H9 (cell line): ENCODE results near the gene TMTC1. TPM values are rescaled to one million over a fixed set of nuclear protein-coding genes. Genes with fewer than 3 reads are reported as not detected.

ENCODE experiments used
- DNase-seq: peaks from one replicate; pipeline ENCODE4 v3.0.0-alpha.2; 2017
- H2AFZ ChIP-seq: one replicate; pipeline ENCODE4 v1.6.1; 2013; ENCODE audit warnings: mild to moderate bottlenecking, low read length, control low read depth, moderate library complexity
- H2AK5ac ChIP-seq: 2 replicates; pipeline ENCODE4 v1.6.1; 2013; ENCODE audit warnings: low read length, control low read depth, mixed read lengths; ENCODE audit not compliant: insufficient read length
- H2BK120ac ChIP-seq: one replicate; pipeline ENCODE4 v1.6.1; 2013; ENCODE audit warnings: low read depth, mild to moderate bottlenecking, low read length, control low read depth, inconsistent platforms; ENCODE audit not compliant: poor library complexity, severe bottlenecking
- H2BK12ac ChIP-seq: 2 replicates; pipeline ENCODE4 v1.6.1; 2013; ENCODE audit warnings: low read length, control low read depth, mixed read lengths, low read depth; ENCODE audit not compliant: insufficient read length
- H2BK15ac ChIP-seq: 2 replicates; pipeline ENCODE4 v1.6.1; 2013; ENCODE audit warnings: low read depth, low read length, control low read depth
- H2BK20ac ChIP-seq: one replicate; pipeline ENCODE4 v1.6.1; 2013; ENCODE audit warnings: low read depth, mild to moderate bottlenecking, low read length, control low read depth, inconsistent platforms; ENCODE audit not compliant: poor library complexity, severe bottlenecking
- H2BK5ac ChIP-seq: 2 replicates; pipeline ENCODE4 v1.6.1; 2013; ENCODE audit warnings: low read length, control low read depth, mixed read lengths; ENCODE audit not compliant: insufficient read length
- H3K14ac ChIP-seq: 2 replicates; pipeline ENCODE4 v1.6.1; 2013; ENCODE audit warnings: low read length, control low read depth; ENCODE audit not compliant: insufficient read depth
- H3K18ac ChIP-seq: 2 replicates; pipeline ENCODE4 v1.6.1; 2013; ENCODE audit warnings: low read depth, mild to moderate bottlenecking, mixed read lengths, low read length, control low read depth; ENCODE audit not compliant: insufficient read length
- H3K23ac ChIP-seq: 2 replicates; pipeline ENCODE4 v1.6.1; 2013; ENCODE audit warnings: low read length, control low read depth, mixed read lengths, low read depth; ENCODE audit not compliant: insufficient read length
- H3K23me2 ChIP-seq: 2 replicates; pipeline ENCODE4 v1.6.1; 2013; ENCODE audit warnings: low read depth, mild to moderate bottlenecking, mixed read lengths, low read length, control low read depth; ENCODE audit not compliant: insufficient read length, poor library complexity, severe bottlenecking
- H3K27ac ChIP-seq: 2 replicates; pipeline ENCODE4 v1.5.1; 2013; ENCODE audit warnings: low read length, control low read depth, mixed read lengths, low read depth; ENCODE audit not compliant: insufficient read length
- H3K27me3 ChIP-seq: 2 replicates; pipeline ENCODE4 v1.6.1; 2013; ENCODE audit warnings: low read length, control low read depth, inconsistent platforms; ENCODE audit not compliant: insufficient read depth
- H3K4ac ChIP-seq: 2 replicates; pipeline ENCODE4 v1.6.1; 2013; ENCODE audit warnings: low read depth, mild to moderate bottlenecking, control low read depth, inconsistent platforms, low read length, moderate library complexity
- H3K4me1 ChIP-seq: 2 replicates; pipeline ENCODE4 v1.6.1; 2013; ENCODE audit warnings: low read length, control low read depth, inconsistent platforms; ENCODE audit not compliant: insufficient read depth
- H3K4me2 ChIP-seq: 2 replicates; pipeline ENCODE4 v1.6.1; 2013; ENCODE audit warnings: low read length, control low read depth, mixed read lengths; ENCODE audit not compliant: insufficient read length, insufficient read depth
- H3K56ac ChIP-seq: 2 replicates; pipeline ENCODE4 v1.6.1; 2013; ENCODE audit warnings: low read depth, mild to moderate bottlenecking, mixed read lengths, low read length, control low read depth; ENCODE audit not compliant: insufficient read length
- H3K79me1 ChIP-seq: 2 replicates; pipeline ENCODE4 v1.6.1; 2013; ENCODE audit warnings: low read depth, mild to moderate bottlenecking, moderate library complexity, low read length, control low read depth, inconsistent platforms; ENCODE audit not compliant: insufficient read depth, poor library complexity, severe bottlenecking
- H3K79me2 ChIP-seq: 2 replicates; pipeline ENCODE4 v1.6.1; 2013; ENCODE audit warnings: low read length, control low read depth, inconsistent platforms; ENCODE audit not compliant: insufficient read depth
- H3K9ac ChIP-seq: 2 replicates; pipeline ENCODE4 v1.6.1; 2013; ENCODE audit warnings: low read length, control low read depth, mixed read lengths; ENCODE audit not compliant: insufficient read length; ENCODE audit errors: extremely low read depth
- H3K9me3 ChIP-seq: one replicate; pipeline ENCODE4 v1.6.1; 2013; ENCODE audit warnings: low read depth, low read length, inconsistent platforms; ENCODE audit not compliant: control insufficient read depth
- H3T11ph ChIP-seq: one replicate; pipeline ENCODE4 v1.6.1; 2013; ENCODE audit warnings: mild to moderate bottlenecking, low read length, control low read depth, inconsistent platforms
- H4K20me1 ChIP-seq: one replicate; pipeline ENCODE4 v1.6.1; 2013; ENCODE audit not compliant: control insufficient read depth, insufficient read length, insufficient read depth
- H4K5ac ChIP-seq: 2 replicates; pipeline ENCODE4 v1.6.1; 2013; ENCODE audit warnings: low read depth, mild to moderate bottlenecking, mixed read lengths, low read length, control low read depth; ENCODE audit not compliant: insufficient read length
- H4K8ac ChIP-seq: replicated peaks from 2 replicates; pipeline ENCODE4 v1.6.1; 2013; ENCODE audit warnings: low read length, control low read depth, mixed read lengths, low read depth; ENCODE audit not compliant: insufficient read length
- H4K91ac ChIP-seq: 2 replicates; pipeline ENCODE4 v1.6.1; 2013; ENCODE audit warnings: low read depth, mild to moderate bottlenecking, moderate library complexity, mixed read lengths, low read length, control low read depth; ENCODE audit not compliant: insufficient read length
- H3K27ac Mint-ChIP-seq, 3 experiments: 2 replicates in 2 of 3; 3 replicates in 1 of 3; pipeline ENCODE4 v1.8.0; 2020 to 2021; ENCODE audit warnings: mixed read lengths in 3 of 3, mild to moderate bottlenecking in 1 of 3, moderate library complexity in 1 of 3
- H3K27me3 Mint-ChIP-seq: 2 replicates; pipeline ENCODE4 v1.8.0; 2021; ENCODE audit warnings: low read depth, mild to moderate bottlenecking, moderate library complexity, mixed read lengths
- H3K36me3 Mint-ChIP-seq, 3 experiments: 2 replicates in 2 of 3; 3 replicates in 1 of 3; pipeline ENCODE4 v1.8.0; 2020 to 2021; ENCODE audit warnings: low read depth in 3 of 3, mixed read lengths in 3 of 3; ENCODE audit not compliant: insufficient read depth in 1 of 3
- H3K4me1 Mint-ChIP-seq, 2 experiments: 2 replicates each; pipeline ENCODE4 v1.8.0; 2020; ENCODE audit warnings: mixed read lengths in 2 of 2
- H3K4me3 Mint-ChIP-seq, 2 experiments: 2 replicates in 1 of 2; 3 replicates in 1 of 2; pipeline ENCODE4 v1.8.0; 2020 to 2021; ENCODE audit warnings: mild to moderate bottlenecking in 2 of 2, mixed read lengths in 2 of 2, moderate library complexity in 1 of 2
- H3K9me3 Mint-ChIP-seq, 2 experiments: 2 replicates in 1 of 2; 3 replicates in 1 of 2; pipeline ENCODE4 v1.8.0; 2020; ENCODE audit warnings: mild to moderate bottlenecking in 2 of 2, mixed read lengths in 2 of 2, moderate library complexity in 1 of 2
- WGBS: extraction: QIAGEN DNeasy Blood & Tissue Kit; methylation state at CpG from one replicate; pipeline ENCODE4 v1.1.7; 2013; ENCODE audit warnings: missing lambda C conversion rate, low lambda C conversion rate, mixed read lengths; ENCODE audit not compliant: insufficient read length; ENCODE audit errors: extremely low coverage; 5-methylcytosine and 5-hydroxymethylcytosine counted together
- total RNA-seq: library from RNA; stranded (reverse); gene quantifications from 2 replicates; pipeline ENCODE4 v1.2.1, GENCODE V29; 2021
- TF ChIP-seq, protein P1 (sequence below): fragments of 200-600 bp; sonication (generic); conservative IDR thresholded peaks from 3 replicates; pipeline ENCODE4 v1.8.0; 2021; ENCODE audit warnings: antibody characterized with exemption, mild to moderate bottlenecking

The TMTC1 gene
- total RNA-seq, 1 experiment from 2014 or later = 16.1 TPM

DNA sequence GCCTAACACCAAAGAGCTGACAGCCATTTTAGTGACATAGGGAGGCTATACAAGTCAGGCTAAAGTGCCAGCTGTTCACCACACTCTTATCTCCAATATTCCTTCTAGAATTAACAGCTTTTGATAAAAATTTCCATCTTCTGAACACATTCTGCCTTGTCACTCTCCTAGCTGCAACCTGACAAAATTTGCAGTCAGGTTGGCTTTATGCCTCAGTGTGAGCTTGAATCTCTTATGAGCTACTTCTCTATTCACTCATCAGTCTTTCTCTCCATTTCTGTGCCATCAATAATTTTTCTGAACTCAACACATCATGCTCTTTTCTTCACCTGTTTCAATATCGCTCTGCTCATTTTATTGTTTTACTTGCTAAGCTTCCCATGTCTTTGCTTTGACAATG lies 50.2 kb downstream of the TMTC1 start:
- H3K79me2 ChIP-seq = no peaks in the 10 kb centered on the region
- H2AK5ac ChIP-seq = no peak overlapping the region
- no peak overlapping the region for H2BK120ac ChIP-seq
- no peak overlapping the region for H3K14ac ChIP-seq
- H3K18ac ChIP-seq = no peak overlapping the region
- no peak overlapping the region for H3K27ac ChIP-seq
- peaks cover 0 to 4% (median 3%) of the 10 kb centered on the region in 3 experiments; a peak in 3 of 7 replicates for H3K36me3 Mint-ChIP-seq
- H4K20me1 ChIP-seq = no peaks in the 10 kb centered on the region
- no peak overlapping the region for H3K4me3 Mint-ChIP-seq
- no peak overlapping the region for H4K5ac ChIP-seq
- no peaks in the 10 kb centered on the region for H3K23me2 ChIP-seq
- H3K27me3 ChIP-seq = no peaks in the 10 kb centered on the region
- H3K4ac ChIP-seq = no peak overlapping the region
- no peaks in the 10 kb centered on the region; the same call in 1 of the 2 replicates for H3K4me1 ChIP-seq
- H2AFZ ChIP-seq = no peak overlapping the region
- H3K27ac Mint-ChIP-seq = no peak overlapping the region
- no peaks in the 10 kb centered on the region for H3K9me3 ChIP-seq
- no peak overlapping the region for H2BK12ac ChIP-seq
- no peak overlapping the region for H3K4me2 ChIP-seq
- H3K9ac ChIP-seq = no peak overlapping the region
- no peak overlapping the region for H2BK5ac ChIP-seq
- H4K91ac ChIP-seq = no peak overlapping the region
- no peaks in the 10 kb centered on the region; the same call in none of the 2 replicates for H3K27me3 Mint-ChIP-seq
- H3K79me1 ChIP-seq = no peaks in the 10 kb centered on the region
- no peak overlapping the region for H4K8ac ChIP-seq
- H3K56ac ChIP-seq = no peak overlapping the region
- no peaks in the 10 kb centered on the region for H3K9me3 Mint-ChIP-seq
- H3K4me1 Mint-ChIP-seq = peaks cover 5 to 8% of the 10 kb centered on the region in 2 experiments; a peak in 1 of 4 replicates
- H3K23ac ChIP-seq = no peak overlapping the region
- DNase-seq = no peak
- WGBS = no CpG with 5 or more reads among the region's 1 CpG
- H2BK15ac ChIP-seq = no peak overlapping the region
- TF ChIP-seq, protein P1, sequence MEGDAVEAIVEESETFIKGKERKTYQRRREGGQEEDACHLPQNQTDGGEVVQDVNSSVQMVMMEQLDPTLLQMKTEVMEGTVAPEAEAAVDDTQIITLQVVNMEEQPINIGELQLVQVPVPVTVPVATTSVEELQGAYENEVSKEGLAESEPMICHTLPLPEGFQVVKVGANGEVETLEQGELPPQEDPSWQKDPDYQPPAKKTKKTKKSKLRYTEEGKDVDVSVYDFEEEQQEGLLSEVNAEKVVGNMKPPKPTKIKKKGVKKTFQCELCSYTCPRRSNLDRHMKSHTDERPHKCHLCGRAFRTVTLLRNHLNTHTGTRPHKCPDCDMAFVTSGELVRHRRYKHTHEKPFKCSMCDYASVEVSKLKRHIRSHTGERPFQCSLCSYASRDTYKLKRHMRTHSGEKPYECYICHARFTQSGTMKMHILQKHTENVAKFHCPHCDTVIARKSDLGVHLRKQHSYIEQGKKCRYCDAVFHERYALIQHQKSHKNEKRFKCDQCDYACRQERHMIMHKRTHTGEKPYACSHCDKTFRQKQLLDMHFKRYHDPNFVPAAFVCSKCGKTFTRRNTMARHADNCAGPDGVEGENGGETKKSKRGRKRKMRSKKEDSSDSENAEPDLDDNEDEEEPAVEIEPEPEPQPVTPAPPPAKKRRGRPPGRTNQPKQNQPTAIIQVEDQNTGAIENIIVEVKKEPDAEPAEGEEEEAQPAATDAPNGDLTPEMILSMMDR = no peak
- H3T11ph ChIP-seq = no peak overlapping the region
- H2BK20ac ChIP-seq = no peak overlapping the region
